Liver (tissue), 3 donors: ENCODE data around the gene KMT2D.

Experiments
- GABPA ChIP-seq, 2 donors: IDR thresholded peaks in 1 of 2; conservative IDR thresholded peaks in 1 of 2; 2 replicates each; pipeline ENCODE4 v1.6.1; 2016; ENCODE audit warnings: antibody characterized with exemption in 2 of 2, mild to moderate bottlenecking in 1 of 2, moderate library complexity in 1 of 2
- MAX ChIP-seq: IDR thresholded peaks from 2 replicates; pipeline ENCODE4 v1.6.1; 2016; ENCODE audit warnings: antibody characterized with exemption
- RAD21 ChIP-seq, 2 donors: IDR thresholded peaks; 2 replicates each; pipeline ENCODE4 v1.6.1; 2016; ENCODE audit warnings: antibody characterized with exemption in 2 of 2, mild to moderate bottlenecking in 2 of 2
- REST ChIP-seq: IDR thresholded peaks from 2 replicates; pipeline ENCODE4 v1.6.1; 2016; ENCODE audit warnings: antibody characterized with exemption, mild to moderate bottlenecking
- TAF1 ChIP-seq: conservative IDR thresholded peaks from 2 replicates; pipeline ENCODE4 v1.6.1; 2016; ENCODE audit warnings: antibody characterized with exemption, mild to moderate bottlenecking
- YY1 ChIP-seq: IDR thresholded peaks from 2 replicates; pipeline ENCODE4 v1.6.1; 2016; ENCODE audit warnings: antibody characterized with exemption, mild to moderate bottlenecking
- ZBTB33 ChIP-seq: IDR thresholded peaks from 2 replicates; pipeline ENCODE4 v1.6.1; 2016; ENCODE audit warnings: antibody characterized with exemption
- TF ChIP-seq, protein P1 (sequence below): fragments of 150-350 bp; IDR thresholded peaks from 2 replicates; pipeline ENCODE4 v1.5.1; 2017; ENCODE audit warnings: improper control_type of control experiment, low read depth, low read length; ENCODE audit not compliant: missing input control
- TF ChIP-seq, protein P2 (sequence below): IDR thresholded peaks from 2 replicates; pipeline ENCODE4 v1.6.1; 2016; ENCODE audit warnings: antibody characterized with exemption
- donor health status: healthy.
- donor health status: healthy.

GRCh38 chr12:49017891-49018260 is 42.7 kb downstream of the KMT2D start:
- no peak for TF ChIP-seq TAF1
- TF ChIP-seq, protein P1, sequence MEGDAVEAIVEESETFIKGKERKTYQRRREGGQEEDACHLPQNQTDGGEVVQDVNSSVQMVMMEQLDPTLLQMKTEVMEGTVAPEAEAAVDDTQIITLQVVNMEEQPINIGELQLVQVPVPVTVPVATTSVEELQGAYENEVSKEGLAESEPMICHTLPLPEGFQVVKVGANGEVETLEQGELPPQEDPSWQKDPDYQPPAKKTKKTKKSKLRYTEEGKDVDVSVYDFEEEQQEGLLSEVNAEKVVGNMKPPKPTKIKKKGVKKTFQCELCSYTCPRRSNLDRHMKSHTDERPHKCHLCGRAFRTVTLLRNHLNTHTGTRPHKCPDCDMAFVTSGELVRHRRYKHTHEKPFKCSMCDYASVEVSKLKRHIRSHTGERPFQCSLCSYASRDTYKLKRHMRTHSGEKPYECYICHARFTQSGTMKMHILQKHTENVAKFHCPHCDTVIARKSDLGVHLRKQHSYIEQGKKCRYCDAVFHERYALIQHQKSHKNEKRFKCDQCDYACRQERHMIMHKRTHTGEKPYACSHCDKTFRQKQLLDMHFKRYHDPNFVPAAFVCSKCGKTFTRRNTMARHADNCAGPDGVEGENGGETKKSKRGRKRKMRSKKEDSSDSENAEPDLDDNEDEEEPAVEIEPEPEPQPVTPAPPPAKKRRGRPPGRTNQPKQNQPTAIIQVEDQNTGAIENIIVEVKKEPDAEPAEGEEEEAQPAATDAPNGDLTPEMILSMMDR, result no peak
- no peak for TF ChIP-seq GABPA (IDR thresholded peaks at IDR 0.05 in 1 of 2, conservative IDR thresholded peaks at IDR 0.05 in 1 of 2)
- TF ChIP-seq, protein P2, sequence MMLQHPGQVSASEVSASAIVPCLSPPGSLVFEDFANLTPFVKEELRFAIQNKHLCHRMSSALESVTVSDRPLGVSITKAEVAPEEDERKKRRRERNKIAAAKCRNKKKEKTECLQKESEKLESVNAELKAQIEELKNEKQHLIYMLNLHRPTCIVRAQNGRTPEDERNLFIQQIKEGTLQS, result no peak
- TF ChIP-seq MAX, result no peak
- TF ChIP-seq REST, result no peak
- TF ChIP-seq YY1, result no peak
- TF ChIP-seq ZBTB33, result no peak
- TF ChIP-seq RAD21 (IDR thresholded peaks at IDR 0.05), result no peak
